SK-N-DZ (cell line): ENCODE measurements around the gene TAS2R60.
A peak's percentile ranks its signal among the peaks of the same experiment; 100 is the strongest.
"Not testable (repeated sequence)": the region's sequence is repeated elsewhere in the genome, so short reads cannot be mapped to it uniquely, and the experiment has no call there.

Experiments
- DNase-seq: peaks from one replicate; pipeline ENCODE4 v3.0.0-alpha.2; 2015; ENCODE audit warnings: low spot score

TAS2R60 gene

DNA sequence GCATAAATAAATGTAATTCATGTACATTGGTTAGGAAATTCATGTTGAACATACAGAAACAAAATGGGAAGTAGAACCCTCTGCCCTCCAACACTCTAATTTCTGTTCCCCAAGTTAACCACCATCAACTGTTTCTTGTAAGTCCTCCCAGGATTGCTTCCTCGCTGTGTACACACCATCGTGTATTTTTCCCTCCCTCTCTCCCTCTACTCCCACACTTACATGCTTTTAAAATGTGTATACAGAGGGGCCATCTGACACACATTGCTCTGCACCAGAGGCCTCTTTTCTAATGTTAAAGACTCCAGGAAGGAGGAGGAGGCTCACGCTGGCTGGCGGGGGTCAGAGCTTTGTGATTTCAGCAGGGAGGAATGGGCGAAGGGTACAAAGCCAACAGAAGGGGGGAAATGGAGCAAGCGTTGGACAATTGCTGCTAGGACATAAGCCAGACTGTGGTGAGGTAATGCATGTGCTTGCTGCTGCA, 32.7 kb upstream of the TAS2R60 start:
- no peak for DNase-seq

DNA sequence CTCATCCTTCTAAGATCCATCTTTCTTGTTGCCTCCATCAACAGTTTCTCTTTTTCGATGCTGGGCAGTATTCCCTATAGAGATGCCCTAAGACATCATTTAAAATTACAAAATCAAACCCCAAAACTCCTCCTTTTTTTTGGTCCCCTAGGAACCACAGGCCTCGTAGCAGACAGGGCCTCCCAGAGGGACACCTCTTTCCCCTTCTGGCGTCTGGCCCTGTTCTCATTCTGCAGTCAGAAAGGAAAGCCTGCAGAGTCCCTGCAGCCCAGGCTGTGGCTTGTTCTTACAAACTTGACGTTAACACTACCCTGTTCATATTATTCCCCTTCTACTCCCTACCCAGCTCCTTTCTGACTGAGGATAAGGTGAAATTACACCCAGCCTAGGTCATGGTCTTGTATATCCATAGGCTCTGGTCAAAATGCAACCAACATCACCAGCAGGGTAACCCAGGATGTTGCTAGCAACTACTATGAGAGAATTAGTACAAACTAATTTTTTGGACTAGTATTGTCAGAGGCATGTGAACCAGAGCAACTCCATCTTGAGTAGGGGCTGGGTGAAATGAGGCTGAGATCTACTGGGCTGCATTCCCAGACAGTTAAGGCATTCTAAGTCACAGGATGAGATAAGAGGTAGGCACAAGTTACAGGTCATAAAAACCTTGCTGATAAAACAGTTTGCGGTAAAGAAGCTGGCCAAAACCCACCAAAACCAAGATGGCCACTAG, 31.1 kb upstream of the TAS2R60 start:
- no peak for DNase-seq

DNA sequence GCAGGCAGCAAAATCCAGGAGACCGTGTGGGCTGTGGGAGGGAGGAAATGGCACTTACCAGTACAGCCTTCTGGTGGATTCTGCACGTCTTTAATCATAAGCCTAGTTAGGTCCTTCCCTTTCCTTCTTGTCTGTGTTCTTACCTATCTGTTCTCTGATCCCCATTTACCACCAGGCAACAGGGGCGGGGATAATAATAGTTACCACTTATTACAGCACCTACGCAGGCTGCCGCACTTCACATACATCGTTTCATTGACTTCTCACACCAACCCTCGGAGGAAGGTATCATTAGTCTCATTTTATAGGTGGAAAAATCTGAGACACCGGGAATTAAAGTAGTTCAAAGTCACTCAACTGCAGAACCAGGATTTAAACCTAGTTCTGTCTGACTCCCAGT, 30.1 kb upstream of the TAS2R60 start:
- no peak for DNase-seq

DNA sequence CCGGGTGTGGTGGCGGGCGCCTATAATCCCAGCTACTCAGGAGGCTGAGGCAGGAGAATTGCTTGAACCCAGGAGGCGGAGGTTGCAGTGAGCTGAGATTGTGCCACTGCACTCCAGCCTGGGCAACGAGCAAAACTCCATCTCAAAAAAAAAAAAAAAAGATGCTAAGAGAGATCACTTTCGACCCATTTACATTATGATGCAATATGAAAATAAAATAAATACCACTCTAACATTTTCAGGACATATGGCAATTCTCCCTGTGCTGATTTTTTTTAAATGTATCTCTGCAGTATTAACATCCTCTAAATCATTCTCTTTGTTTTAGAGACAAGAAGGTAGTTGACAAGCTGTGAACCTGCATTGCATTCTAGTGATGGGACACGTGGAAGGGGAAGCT, 28.0 kb upstream of the TAS2R60 start:
- not testable (repeated sequence) for DNase-seq

DNA sequence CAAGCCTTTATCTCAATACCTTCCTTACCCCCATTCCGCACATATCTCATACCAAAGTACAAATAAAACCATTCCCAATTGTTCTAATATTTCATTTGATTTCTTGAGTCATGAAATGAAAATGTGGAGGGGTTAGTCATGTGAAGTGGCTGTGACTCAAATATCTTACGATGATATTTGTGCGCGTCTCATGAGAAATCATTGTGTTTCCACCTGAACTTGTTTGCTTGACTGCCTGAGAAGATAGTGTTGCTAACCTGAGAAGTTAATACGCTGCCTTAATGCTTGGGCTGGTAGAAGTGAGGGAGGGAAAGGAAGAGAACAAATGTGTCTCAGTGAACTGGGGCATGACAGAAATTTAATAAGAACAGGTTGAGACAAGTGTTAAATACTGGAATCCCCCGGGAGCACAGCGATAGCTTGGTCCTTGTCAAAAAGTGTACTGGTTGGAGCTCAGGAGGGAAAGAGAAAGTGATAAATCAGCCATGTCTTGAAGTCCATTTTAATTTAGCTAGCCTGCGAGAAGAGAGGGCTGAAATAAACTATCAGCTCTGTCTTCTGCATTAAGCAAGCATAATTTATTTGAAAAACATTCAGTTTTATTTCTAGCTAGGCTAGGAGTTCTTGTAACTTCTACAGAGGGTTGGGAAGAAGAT, 27.4 kb upstream of the TAS2R60 start:
- no peak for DNase-seq

DNA sequence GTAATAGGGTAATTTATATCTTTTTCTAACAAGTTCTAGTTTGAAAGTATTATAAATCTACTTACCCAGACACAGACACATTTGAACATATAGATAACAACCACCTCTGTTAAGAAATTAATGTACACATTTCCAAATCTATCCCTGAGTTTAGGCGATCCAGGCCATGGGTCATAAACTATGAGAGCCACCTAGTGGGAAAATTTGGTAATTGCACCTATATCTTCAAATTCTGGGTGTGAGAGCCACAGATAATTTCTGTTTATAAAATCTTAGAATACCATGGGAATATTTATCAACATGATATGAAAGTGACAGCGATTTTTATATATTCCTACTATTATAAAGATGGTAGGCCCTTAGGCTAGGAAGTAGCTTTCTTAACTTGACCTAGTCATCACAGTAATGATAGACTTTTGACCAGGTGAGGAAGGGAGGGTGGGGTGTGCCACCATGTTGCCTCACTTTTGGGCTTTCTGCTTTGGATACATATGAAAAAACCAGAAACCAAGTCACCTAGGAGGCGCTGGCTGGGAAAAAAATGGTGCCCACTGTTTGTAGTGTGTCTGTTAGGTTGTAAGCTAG, 26.6 kb upstream of the TAS2R60 start:
- peak; percentile 48 for DNase-seq

DNA sequence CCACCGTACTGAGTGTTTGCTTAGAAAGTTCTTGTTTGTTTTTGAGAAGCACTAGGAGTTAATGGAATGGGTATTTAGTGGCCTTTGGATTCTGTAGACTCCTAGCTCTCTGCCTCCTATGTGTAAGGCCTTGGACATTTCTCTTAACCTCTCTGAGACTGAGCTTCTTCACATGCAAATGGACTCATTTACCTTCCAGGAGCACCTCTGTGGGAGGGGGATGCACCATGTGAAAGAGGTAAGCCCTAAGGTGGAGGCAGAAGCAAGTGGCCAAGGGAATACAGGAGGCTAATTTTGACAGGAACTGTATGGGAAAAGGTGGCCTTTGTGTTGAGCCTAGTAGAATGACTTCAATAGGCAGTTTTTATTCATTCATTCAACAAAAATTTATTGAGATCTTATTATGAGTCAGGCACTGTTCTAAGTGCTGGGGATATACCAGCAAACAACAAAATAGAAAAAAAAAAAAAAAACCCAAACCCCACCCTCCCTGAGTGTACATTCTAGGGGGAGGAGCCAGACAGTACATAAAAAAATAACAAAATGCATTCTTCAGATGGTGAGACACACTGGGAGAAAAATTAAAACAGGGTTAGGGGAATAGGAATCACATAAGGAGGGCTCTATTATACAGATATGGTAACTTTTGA, 25.4 kb upstream of the TAS2R60 start:
- no peak for DNase-seq

DNA sequence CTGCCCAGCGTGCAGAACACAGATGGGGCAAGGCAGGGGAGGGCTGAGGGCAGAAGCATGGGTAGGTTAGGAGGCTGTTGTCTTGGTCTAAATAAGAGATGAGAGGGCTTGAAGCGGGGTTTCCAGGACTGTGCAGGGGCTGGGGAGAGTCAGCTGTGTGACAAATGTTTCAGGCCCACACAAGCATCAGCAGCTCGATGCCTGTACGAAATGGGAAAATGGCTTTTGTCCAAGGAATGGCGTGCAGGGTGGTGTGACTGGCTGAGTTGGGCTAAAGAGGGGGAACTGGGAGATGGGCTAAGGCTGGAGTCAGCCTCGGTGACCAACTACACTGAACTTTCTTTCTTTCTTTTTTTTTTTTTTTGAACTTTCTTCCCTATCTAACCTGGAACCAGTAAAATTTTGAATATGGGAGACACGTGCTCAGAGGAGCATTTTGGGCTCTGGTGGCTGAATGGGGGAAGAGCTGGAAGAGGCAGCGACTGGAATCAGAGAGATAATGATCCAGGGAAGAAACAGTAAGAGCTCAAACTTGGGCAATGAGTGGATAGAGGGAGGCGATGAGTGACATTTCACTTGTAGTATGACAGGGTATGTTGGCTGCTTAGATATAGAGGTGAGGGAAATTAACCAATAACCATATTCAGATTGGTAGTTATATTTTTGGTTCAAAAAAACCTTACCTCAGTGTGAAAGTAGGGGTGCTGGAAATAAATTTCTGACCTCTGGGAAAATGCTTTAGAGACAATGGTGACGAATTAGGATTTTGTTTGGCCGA, 24.4 kb upstream of the TAS2R60 start:
- no peak for DNase-seq

DNA sequence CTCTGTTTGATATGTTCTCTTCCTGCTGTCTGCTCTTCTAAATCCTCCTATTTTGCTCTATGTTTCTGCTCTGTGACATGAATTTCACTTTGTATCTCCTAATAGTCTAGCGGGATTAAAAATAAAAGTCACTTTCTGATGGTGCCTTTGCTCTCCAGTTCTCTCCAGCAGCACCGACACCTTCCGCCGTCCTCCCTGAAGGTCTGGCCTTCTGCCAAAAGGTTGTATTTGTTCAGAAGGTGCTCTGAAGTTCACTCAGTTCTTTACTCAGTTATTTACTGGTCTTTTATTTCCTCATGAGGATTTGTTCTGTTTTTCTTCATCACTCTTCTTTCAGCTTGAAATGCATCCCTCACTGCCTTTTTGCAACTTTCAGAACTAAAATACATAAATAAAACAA, 23.4 kb upstream of the TAS2R60 start:
- no peak for DNase-seq

DNA sequence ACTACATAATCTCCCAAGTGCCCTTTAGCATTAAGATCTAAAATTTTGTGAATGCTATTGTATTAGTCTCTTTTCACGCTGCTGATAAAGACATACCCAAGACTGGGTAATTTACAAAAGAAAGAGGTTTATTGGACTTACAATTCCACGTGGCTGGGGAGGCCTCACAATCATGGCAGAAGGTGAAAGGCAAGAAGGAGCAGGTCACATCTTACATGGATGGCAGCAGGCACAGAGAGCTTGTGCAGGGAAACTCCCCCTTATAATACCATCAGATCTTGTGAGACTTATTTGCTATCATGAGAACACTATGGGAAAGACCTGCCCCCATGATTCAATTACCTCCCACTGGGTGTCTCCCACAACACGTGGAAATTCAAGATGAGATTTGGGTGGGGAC, 22.6 kb upstream of the TAS2R60 start:
- DNase-seq, result not testable (repeated sequence)

DNA sequence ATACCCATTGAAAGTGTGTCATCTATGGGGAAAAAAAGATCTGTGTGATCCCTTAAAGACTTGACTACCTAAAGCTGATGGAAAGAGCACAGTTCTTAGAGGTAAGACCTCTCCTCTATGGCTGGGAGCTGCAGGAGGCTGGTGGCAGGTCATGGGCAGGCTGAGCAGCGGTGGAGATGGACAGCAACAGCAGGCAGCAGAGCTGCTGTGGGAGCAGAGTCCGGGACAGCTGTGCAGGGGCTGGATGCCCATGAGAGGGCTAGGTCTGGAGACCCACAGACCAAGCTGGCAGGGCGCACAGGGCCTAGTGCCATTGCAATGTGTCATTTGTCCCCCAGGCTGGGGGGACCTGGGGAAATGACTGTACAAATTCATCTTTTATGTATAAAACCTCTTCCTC, 21.2 kb upstream of the TAS2R60 start:
- no peak for DNase-seq

DNA sequence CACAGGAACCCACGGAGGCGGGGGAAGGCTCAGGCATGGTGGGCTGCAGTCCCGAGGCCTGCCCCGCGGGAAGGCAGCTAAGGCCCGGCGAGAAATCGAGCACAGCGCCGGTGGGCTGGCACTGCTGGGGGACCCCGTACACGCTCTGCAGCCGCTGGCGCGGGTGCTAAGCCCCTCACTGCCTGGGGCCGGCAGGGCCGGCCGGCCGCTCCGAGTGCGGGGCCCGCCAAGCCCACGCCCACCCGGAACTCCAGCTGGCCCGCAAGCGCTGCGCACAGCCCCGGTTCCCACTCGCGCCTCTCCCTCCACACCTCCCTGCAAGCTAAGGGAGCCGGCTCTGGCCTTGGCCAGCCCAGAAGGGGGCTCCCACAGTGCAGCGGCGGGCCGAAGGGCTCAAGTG, 18.8 kb upstream of the TAS2R60 start:
- not testable (repeated sequence) for DNase-seq

DNA sequence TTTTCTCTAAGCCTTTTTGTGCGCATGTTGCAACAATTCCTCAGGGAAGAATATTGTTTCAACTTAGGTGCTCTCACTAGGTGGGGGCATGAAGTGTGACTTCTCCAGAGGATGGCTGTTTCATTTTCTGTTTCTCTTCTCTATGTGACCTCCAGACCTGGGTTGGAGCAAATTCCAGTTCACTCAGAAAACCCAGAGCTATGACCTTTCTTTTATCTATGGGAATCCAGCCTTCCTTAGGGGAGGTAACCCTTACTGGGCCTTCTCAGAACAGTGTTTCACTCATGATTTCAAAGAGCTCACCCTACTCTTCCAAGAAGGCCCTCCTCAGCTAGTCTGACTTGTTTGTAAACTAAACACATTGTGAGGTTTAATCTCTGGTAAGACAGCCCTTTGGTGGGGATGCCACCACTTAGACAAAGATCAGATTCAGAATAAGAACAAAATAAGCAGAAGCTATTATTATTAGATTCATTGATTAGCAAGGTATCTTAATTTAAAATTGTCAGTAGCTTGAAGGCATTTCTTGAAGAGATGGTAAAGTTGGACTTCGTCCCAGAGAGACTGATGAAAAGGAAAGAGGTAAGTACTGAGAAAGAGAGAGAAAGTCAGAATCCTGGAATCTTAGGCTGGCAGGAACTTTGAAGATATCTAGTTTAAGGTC, 16.6 kb upstream of the TAS2R60 start:
- DNase-seq, result no peak

DNA sequence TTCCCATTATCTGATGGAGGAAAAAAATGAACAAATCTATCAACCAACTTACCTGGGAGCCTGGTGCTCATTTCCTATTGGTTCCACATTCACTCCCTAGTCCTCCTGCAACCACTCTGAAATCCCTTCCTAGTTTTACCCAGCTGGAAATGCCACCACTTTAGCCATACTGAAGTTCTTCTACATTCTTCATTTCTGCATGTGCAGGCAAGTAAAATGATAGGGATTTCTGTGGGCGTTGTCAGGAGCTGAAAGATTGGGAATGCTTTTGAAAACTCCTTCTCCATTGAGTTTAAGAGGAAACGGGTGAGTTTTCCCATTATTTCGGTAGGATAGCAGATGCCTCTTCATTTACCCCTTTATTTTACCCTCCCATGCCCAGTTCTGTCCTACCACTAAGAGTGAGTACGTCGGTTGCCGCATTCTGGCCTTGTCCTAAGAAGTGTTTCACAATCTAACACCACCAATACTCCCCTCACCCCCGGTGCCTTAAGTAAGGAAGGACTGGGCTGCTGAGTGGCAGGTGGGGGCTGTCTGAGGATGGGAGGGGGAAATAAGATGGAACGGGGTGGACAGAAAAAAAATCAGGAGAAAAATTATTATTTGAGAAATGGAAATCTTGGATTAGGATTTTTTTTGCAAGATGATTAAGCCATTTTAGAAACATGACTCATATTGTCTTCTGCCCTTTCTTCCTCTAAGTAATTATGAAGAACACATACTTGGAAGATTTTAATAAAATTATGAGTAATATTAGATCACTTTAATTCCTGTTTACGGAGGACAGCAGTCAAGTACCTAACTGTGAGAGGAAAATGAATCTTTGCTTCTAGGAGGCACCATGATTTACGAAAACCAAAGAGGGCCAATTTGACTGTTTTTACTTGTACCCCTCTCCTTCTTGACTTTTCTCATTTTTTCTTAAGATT, 13.2 kb upstream of the TAS2R60 start:
- no peak for DNase-seq

DNA sequence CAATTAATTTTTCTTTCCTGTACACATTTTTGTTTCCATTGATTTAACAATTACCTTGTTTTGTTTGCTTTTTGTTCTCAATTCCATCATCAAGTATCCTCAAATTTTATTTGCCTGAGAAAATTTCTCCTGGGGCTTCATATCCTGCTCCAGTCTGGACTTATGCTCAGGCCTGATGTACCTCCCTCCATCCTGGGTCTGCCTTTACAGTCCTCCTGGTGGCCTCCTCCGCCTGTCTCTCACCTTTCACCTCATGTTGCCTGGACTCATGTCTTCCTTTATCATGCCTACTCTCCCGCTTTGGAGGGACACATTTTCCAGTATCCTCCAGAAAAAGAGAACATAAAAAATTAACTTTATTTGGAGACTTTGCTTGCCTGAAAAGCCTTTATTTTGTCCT, 12.1 kb upstream of the TAS2R60 start:
- no peak for DNase-seq

DNA sequence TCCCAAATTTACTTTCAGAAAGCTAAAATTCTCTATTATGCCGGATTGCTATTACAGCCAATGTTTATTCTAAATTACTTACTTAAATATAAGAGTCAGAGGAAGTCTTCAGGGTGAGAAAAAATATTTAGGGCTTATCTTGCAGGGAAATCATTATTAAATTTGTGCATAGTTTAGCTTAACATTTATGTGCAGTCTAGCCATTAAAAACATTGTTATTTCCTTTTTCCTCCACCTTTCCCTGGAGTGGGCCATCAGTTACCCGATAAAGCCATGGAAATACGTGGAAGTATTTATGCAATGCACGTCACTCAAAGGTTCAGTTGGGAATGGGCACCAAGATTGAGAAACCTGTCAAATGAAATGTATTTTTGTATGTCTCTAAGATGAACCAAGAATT, 9.5 kb upstream of the TAS2R60 start:
- no peak for DNase-seq

DNA sequence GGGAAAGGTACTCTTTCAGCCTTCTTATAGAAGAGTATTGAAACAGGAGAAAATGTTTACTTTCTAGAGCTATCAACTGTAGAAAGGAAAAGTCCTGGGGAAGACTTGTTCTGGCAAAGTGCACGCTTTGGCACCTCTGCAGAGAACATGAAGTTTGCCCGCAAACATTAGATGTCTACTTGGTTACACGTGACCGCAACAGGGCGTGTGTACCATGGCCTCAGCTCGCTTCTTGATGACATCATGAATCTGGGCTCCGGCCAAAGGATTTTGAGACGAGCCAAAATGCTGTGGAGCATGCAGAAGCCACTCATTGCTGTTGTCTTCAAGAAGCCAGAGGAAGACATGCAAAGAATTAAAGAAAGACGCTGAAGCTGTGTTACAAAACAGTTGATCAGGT, 8.6 kb upstream of the TAS2R60 start:
- DNase-seq, result no peak

DNA sequence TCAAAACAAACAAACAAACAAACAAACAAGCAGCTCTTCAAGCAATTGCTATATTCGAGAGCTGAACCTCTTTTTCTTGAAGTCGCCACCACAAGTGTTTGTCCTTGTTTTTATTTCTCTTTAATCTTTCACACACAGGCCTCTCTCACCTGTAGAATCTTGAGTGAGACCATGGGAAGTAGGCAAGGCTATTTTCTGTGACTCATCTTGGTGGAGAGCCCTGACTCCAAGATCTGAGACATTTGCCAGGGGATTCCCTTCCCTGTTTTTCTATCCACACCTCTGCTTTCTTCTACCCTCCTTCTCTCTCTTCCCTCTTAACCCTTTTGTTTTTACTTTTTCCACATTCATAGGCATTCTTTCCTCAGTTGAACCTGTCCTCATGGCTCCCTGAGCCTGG, 8.0 kb upstream of the TAS2R60 start:
- no peak for DNase-seq

DNA sequence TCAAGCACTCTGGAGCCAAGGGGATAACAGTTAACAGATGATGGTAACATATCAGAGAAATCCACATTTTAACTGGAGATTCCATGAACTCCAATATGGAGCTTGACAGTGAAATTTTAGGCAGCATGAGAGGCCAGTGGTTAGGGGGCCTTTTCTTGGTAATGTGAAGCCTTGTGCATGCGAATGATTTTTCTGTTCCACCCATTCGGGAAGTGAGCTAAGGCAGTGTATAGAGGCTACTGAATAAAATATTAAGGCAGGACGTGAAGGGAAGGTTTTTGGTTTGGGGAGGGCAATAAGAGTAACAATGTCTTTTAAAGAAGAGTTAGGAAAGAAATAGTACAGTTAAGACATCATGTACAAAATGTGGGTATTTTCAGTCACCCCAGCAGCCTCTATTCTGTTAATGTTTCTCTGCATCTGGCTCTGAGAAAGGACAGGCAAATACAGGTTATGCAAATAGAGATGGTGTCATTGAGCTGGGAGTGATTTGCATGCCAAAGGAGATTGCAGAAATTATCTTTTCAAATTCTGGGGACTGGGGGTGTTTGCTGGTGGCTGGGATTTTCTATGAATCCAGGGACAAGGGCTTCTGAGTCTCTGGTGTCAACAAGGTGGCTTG, 6.8 kb upstream of the TAS2R60 start:
- DNase-seq, result no peak

DNA sequence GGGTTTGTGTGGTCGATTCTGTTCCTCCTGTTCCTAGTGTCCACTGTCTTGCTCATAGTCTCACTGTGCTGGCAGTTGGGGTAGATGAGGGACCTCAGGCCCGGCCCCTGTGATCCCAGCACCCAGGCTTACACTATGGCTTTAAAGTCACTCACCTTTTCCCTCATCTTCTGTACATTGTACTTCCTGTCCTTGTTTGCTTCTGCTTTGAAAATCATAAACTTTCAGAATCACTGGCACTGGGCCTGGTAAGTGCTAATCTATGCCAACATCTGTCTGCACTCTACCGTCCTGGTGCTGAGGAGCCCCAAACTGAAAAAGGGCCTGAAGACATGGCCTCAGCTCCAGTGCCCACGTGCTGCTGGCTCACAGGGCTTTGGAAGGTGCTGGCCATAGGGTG, 5.7 kb upstream of the TAS2R60 start:
- no peak for DNase-seq
